Islet precursor cell (in vitro differentiated cells): ENCODE measurements around the gene OST4.
"Not testable (repeated sequence)": the region's sequence is repeated elsewhere in the genome, so short reads cannot be mapped to it uniquely, and the experiment has no call there.

Experiments
- DNase-seq: peaks from one replicate; pipeline ENCODE4 v3.0.0-alpha.2; 2018

Gene OST4

DNA sequence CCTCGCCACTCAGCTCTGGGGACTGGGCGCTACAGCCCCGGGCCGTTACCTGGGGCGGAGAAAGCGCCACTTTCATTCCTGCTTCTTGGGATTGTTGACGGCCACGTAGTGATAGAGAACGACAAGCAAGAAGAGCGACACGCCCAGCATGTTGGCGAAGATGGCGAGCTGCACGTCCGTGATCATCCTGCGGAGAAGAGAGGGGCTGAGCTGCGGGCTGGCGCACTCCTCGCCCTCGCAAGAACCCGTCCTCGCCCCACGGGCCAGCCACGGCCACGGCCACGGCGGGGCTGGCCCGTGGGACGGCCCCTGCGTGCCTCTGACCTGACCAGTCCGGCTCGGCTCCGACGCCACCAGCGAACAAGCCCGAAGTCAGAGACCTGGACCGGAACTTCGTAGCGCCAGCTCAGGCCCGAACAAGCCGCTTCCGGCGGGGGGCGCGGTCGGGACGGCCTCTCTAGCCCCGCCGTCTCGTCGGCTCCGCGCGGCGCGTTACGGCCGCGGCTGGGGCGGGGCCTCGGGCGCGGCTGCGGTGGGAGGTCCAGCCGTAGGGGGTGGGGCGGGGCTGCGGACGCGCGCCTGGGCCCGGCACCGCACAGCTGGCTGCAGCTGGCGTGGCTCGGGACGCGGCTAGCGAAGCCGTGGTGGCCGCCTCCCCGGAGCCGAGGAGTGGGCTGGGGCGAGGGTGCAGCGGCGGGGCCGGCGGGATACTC, at the start of gene OST4:
OST4 (minus strand) TSS at position 378 of the 713 bp plus-strand sequence.
- peak; percentile 96 for DNase-seq

GRCh38 chr2:27119330-27119670, 47.8 kb upstream of the OST4 start:
- not testable (repeated sequence) for DNase-seq

DNA sequence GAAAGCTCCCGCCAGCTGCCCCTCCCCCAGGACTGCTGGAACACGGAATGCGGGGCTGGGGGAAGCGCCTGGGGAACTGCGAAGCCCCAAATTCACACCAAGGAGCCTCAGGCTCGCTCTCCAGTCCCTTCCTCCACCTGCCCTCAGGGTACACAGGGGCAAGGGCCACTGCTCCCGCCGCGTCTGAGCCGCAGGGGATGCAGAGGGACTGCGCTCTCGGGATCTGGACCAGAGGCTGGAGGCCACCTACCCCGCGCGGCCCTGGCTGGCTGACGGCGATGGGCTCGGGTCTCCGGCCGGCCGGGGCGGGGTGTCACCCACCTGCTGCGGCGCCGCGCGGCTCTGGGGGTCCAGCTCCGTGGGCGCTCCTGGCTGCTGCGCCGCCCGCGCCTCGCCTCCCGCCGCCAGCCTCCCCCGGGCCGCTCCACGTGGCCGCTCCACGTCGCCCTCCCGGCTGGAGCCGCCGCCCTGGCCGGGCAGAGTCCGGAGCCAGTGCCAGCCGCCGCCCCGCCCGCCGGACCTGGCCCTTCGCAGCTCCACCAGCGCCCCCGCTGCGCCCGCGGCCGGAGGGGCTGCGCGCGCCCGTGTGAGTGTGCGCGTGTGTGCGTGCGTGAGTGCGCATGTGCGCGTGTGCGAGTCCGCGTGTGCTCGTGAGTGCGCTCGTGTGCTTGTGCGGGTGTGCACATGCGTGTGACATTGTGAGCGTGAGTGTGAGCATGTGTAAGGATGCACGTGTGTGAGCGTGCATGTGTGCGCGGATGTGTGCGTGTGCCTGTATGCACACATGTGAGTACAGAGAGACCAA, 47.3 kb upstream of the OST4 start, which contains the start of gene CGREF1:
CGREF1 (minus strand) TSS at position 604 of the 805 bp plus-strand sequence. CDS start 14,762 bp downstream, outside the sequence.
- no peak for DNase-seq

- no peak for DNase-seq
These were observed 46.6 kb upstream of the OST4 start for GRCh38 chr2:27117995-27118524.

DNA sequence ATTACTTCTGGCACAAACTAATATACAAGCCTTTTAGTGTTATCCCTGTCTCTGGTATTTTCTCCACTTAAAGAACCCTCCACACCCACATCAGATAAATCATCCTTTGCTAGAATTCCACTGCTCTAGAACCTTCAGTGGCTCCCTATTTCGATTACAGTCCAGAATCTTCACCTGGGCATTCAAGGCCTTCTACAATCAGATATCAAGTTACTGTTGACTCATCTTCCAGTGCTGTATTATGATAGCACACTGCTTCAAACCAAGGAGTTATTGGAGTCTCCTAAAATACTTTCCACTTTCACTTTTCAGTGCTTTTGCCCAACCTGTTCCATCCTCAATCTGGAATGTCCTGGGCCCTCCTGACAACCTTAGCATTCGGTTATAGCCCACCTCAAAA, 44.1 kb upstream of the OST4 start:
- no peak for DNase-seq

DNA sequence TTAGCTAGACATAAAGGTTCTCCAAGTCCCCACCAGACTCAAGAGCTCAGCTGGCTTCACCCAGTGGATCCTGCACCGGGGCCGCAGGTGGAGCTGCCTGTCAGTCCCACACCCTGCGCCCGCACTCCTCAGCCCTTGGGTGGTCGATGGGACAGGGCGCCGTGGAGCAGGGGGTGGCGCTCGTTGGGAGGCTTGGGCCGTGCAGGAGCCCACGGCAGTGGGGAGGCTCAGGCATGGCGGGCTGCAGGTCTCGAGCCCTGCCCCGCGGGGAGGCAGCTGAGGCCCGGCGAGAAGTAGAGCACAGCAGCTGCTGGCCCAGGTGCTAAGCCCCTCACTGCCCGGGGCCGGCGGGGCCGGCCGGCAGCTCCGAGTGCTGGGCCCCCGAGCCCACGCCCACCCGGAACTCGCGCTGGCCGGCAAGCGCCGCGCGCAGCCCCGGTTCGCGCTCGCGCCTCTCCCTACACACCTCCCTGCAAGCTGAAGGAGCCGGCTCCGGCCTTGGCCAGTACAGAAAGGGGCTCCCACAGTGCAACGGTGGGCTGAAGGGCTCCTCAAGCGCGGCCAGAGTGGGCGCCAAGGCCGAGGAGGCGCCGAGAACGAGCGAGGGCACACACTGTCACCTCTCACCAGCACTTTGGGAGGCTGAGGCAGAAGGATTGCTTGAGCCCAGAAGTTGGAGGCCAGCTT, 40.1 kb upstream of the OST4 start:
- not testable (repeated sequence) for DNase-seq

DNA sequence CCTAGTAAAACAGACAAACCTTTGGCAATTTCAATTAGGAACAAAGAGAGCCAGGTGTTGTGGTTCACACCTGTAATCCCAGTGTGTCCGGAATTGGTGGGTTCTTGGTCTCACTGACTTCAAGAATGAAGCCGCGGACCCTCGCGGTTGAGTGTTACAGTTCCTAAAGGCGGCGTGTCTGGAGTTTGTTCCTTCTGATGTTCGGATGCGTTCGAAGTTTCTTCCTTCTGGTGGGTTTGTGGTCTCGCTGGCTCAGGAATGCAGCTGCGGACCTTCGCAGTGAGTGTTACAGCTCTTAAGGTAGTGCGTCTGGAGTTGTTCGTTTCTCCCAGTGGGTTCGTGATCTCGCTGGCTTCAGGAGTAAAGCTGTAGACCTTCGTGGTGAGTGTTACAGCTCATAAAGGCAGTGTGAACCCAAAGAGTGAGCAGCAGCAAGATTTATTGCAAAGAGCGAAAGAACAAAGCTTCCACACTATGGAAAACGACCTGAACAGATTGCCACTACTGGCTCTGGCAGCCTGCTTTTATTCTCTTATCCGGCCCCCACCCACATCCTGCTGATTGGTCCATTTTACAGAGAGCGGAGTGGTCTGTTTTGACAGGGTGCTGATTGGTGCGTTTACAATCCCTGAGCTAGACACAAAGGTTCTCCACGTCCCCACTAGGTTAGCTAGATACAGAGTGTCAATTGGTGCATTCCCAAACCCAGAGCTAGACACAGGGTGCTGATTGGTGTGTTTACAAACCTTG, 39.3 kb upstream of the OST4 start:
- DNase-seq, result not testable (repeated sequence)

DNA sequence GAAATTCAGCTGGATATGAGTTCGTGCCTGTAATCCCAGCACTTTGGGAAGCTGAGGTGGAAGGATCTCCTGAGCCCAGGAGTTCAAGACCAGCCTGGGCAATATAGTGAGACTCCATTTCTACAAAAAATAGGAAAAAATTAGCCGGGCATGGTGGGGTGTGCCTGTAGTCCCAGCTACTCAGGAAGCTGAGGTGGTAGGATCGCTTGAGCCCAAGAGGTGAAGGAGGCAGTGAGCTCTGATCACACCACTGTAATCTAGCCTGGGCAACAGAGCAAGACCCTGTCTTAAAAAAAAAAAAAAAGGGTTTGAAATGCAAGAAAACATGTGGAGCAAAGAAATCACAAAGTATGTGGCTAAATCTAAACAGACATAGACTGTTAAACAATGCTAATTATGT, 37.6 kb upstream of the OST4 start:
- no peak for DNase-seq

DNA sequence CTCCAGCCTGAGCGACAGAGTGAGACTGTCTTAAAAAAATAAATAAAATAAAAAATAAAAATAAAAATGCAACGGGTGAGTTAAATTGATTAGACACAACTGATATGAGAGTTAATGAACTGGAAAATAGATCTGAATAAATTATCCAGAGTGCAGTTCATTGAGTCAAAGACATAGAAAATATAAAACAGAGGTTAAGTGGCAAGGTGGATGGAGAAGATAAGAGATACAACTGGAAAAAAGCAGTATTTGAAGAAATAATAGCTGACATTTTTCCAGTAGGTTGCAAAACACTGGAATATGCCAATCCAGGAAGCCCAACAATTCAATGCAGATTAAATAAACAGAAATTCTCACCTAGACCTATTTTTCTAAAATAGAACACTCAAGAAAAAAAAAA, 36.8 kb upstream of the OST4 start:
- no peak for DNase-seq

DNA sequence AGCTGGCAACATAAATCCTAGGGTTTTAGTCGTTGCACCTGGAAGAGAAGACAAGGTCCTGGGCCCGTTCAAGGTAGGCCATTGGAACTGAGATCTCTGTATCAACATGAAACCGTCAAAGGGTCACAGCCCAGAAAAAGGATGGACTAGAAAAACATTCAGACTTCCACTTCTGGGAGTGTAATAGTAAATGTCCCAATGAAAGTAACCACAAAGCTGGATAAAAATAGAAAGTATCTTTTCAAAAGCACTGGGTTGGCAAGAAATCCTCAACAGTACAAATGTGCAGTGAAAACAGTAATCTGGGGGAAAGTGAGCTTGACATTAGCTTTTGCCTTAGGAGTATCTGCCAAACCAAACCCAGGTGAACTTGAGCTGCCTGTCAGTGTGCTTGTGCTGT, 34.5 kb upstream of the OST4 start:
- DNase-seq, result no peak

- DNase-seq, result no peak
These were observed 30.9 kb upstream of the OST4 start for GRCh38 chr2:27102329-27102728.

GRCh38 chr2:27100036-27100435, 28.6 kb upstream of the OST4 start:
- no peak for DNase-seq

GRCh38 chr2:27099334-27099955, 28.0 kb upstream of the OST4 start:
- no peak for DNase-seq

DNA sequence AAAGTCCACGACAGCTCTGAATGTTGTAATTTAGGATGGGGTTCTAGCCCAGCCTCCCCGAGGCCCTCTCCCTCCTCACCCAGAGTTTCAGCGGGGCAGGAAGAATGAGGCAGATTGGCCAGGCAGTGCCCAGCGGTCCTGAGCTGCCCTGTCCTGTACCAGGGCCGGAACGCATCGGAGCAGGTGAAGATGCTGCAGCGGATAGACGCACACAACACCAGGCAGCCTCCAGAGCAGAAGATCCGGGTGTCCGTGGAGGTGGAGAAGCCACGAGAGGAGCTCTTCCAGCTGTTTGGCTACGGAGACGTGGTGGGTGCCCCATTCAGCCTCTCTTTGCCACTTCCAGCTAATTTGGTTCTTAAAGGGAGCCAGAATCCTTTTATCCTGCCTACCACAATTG, 25.9 kb upstream of the OST4 start:
- DNase-seq, result no peak

GRCh38 chr2:27096748-27097297, 25.4 kb upstream of the OST4 start:
- DNase-seq, result no peak

DNA sequence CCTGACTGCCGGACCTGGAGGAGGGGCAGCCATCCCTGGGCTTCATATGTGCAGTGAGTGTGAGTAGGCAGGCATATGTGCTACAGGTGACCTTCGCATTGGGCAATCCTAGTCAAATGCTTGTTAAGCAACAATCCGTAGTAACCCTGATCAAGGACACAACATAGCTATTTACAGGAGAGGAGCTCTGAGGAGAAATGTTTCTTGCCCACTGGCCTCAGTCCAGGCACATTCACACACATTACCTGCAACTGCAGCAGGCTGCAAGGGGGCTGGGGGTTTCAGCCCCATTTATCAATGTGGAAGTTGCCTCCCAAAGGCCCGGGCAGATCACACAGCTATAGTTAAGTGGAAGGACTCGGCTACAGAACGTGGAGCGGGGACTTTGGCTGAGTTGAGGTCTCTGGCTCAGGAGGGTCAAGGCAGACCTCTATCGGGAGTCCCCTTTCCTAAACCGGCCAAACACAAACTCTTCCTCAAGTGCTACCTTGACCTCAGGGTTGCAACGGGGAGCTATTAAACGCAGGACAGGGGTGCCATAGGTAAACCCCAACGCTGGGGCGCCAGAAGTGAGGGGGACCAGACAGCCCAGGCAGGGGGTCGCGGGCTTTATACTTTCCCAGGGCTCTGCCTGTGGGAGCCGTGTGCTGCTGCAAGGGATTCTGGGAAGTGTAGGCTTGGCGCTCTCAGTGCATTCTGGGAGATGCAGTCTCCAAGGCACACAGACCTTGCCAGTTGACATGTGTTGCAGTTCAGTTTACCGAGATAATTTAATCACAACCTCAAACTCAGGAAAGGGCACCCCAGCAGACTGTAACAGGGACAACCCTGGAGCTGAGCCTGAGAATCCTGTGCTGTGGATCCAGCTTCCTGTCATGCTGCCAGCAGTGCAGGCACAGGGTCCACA, 24.5 kb upstream of the OST4 start:
- DNase-seq, result no peak

- DNase-seq, result no peak
These were observed 23.9 kb upstream of the OST4 start for GRCh38 chr2:27095427-27095744.

GRCh38 chr2:27094353-27094984, 23.0 kb upstream of the OST4 start:
- DNase-seq, result peak; percentile 39

GRCh38 chr2:27093430-27094352, 22.2 kb upstream of the OST4 start:
- no peak for DNase-seq
